ENCODE results near the gene UBE2N. TPM values are rescaled to one million over a fixed set of nuclear protein-coding genes. Genes with fewer than 3 reads are reported as not detected.
"Not testable (repeated sequence)": the region's sequence is repeated elsewhere in the genome, so short reads cannot be mapped to it uniquely, and the experiment has no call there.

Gene UBE2N
- total RNA-seq, 1 donor from 2014 or later, result 59.6 TPM

DNA sequence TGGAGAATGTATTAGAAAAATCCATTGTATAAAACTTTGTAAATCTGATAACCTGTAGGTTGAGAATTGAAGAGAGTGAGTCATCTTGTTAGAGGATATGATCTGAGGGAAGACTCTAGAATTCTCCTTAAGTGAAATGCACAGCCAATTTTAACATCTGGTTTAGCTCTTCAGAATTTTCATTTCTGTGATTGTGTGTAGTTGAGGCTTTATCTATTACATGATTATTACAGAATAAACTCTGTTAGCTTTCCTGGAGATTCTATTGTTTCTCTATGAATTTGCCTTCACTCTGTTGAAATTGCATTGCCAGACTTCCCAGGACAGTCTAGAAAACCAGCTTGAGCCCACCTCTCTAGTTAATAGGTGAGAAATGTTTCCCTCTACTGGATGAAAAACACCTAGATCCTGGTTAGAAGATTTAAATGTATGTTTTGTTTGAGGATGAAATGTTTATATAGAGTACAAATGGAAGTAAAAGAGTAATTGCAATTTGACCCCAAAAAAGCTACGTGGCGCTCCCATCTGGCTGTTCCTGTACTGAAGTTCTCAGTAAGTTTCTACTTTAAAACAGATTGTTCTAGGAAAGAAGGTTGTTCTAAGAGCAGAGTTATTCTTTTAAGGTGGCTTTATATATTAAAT lies 61.1 kb downstream of the UBE2N start:
- H3K36me3 ChIP-seq (ENCODE audit: control insufficient read depth, insufficient read depth, low read length), result no peaks in the 10 kb centered on the region
- TF ChIP-seq CTCF (IDR thresholded peaks at IDR 0.05; ENCODE audit: insufficient read depth, low read length, poor library complexity, severe bottlenecking), result peak; percentile 20
- H3K27me3 ChIP-seq (ENCODE audit: control insufficient read depth, insufficient read depth, low read length), result no peaks in the 10 kb centered on the region
- peak overlapping the region; percentile 75 for H3K4me3 ChIP-seq (ENCODE audit: low read depth, low read length)
- no peak for DNase-seq (ENCODE audit: low read depth)

DNA sequence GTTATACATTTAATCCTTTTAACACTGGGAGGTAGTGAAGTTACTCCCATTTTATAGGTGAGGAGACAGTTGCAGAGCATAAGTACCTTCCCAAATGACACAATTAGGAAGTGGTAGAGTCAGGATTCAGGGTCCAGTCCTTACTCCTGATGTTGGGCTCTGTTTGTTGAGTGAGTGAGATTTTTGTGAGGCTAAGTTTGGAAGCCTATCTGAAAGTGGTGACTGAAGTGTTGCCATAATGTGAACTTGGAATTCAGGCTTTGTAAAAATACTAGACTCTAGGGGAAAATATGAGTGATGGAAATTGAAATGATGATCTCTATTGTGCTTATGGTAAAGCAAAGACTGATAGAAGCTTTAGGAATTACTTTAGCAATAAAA lies 61.8 kb downstream of the UBE2N start:
- no peak for TF ChIP-seq CTCF (IDR thresholded peaks at IDR 0.05; ENCODE audit: insufficient read depth, low read length, poor library complexity, severe bottlenecking)
- DNase-seq (ENCODE audit: low read depth), result no peak
- Histone ChIP-seq H3K27me3 (ENCODE audit: control insufficient read depth, insufficient read depth, low read length) (no peaks in the 10 kb centered on the region), H3K4me3 (ENCODE audit: low read depth, low read length) (peak overlapping the region; percentile 75), H3K36me3 (ENCODE audit: control insufficient read depth, insufficient read depth, low read length) (no peaks in the 10 kb centered on the region)

GRCh38 chr12:93379326-93379980 lies 62.3 kb downstream of the UBE2N start:
- no peaks in the 10 kb centered on the region for H3K36me3 ChIP-seq (ENCODE audit: control insufficient read depth, insufficient read depth, low read length)
- no peak for DNase-seq (ENCODE audit: low read depth)
- TF ChIP-seq CTCF (IDR thresholded peaks at IDR 0.05; ENCODE audit: insufficient read depth, low read length, poor library complexity, severe bottlenecking), result no peak
- H3K27me3 ChIP-seq (ENCODE audit: control insufficient read depth, insufficient read depth, low read length), result no peaks in the 10 kb centered on the region
- H3K4me3 ChIP-seq (ENCODE audit: low read depth, low read length), result peak overlapping the region; percentile 75

DNA sequence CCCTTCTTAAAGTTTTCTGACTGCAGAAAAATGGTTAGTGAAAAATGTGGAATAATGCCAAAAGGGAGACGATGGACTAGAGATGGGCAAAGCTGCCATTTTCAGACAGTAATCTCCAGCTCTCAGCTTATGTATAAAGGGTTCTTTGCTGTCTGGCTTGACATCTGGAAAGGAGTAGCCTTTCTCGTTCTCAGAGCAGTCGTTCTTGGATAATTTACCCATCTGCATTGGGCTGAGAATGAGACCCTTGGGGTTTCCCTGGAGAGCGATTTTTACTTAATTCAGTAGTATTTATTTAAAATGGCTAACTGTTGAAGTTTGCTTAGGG lies 62.8 kb downstream of the UBE2N start:
- H3K27me3 ChIP-seq (ENCODE audit: control insufficient read depth, insufficient read depth, low read length), result no peaks in the 10 kb centered on the region
- TF ChIP-seq CTCF (IDR thresholded peaks at IDR 0.05; ENCODE audit: insufficient read depth, low read length, poor library complexity, severe bottlenecking), result no peak
- H3K4me3 ChIP-seq (ENCODE audit: low read depth, low read length), result peak overlapping the region; percentile 75
- no peak for DNase-seq (ENCODE audit: low read depth)
- H3K36me3 ChIP-seq (ENCODE audit: control insufficient read depth, insufficient read depth, low read length), result no peaks in the 10 kb centered on the region

DNA sequence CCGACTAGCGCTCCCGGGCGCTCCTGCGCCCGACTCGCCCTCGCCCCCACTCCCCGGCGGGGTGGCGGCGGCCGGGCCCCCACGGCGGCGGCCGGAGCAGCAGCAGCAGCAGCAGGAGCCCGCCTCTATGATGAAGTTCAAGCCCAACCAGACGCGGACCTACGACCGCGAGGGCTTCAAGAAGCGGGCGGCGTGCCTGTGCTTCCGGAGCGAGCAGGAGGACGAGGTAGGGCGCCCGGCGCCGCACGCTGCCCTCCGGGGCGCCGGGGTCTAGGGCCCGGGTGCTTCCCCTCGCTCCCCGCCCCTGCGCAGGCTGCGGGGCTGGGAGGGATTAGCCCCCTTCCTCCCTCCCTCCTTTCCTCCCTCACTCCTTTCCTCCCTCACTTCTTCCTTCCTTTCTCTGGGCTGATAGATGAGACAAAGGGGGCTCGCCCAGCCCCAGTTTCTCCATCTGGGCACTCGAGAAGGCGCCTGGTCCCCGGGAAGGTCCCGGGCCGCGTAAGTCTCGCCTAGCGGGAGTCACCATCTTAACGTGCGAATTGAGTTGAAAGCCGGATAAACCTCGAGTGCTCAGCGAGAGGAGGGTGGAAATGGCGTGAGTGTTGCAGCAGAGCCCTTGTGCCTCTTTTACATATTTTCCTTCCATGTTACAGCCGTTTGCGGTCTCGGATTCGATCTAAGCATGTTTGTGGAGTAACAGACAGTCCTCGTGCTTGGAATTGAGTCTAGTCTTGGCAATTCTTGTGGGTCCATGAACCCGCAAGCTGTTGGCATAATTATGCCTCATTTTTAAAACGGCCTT lies 63.4 kb downstream of the UBE2N start:
- not testable (repeated sequence) for DNase-seq (ENCODE audit: low read depth); H3K27me3 ChIP-seq (ENCODE audit: control insufficient read depth, insufficient read depth, low read length); H3K36me3 ChIP-seq (ENCODE audit: control insufficient read depth, insufficient read depth, low read length)
- H3K4me3 ChIP-seq (ENCODE audit: low read depth, low read length), result peak overlapping the region; percentile 75

Measured in kidney epithelial cell (primary cell).